Stimulated activated CD4-positive, alpha-beta T cell treated with anti-CD3 and anti-CD28 coated beads, Interleukin-12 subunit alpha, Interleukin-12 subunit beta, amount 100 ng/mL, for 48 hours (primary cell): ENCODE data around the gene S100A16.
"Not testable (repeated sequence)": the region's sequence is repeated elsewhere in the genome, so short reads cannot be mapped to it uniquely, and the experiment has no call there.

ENCODE experiments used
- DNase-seq, 3 donors: peaks; one replicate each; pipeline ENCODE4 v3.0.0-alpha.2; 2020; ENCODE audit warnings: low read depth in 2 of 3, low spot score in 1 of 3

Gene S100A16

GRCh38 chr1:153612755-153613331, at the start of gene S100A16:
TSS of gene S100A16 (minus strand) at chr1:153613137. CDS start at chr1:153608151, 4,986 bp downstream.
- DNase-seq: no peak

- DNase-seq: no peak
Measured at GRCh38 chr1:153662269-153662668, 49.3 kb upstream of the S100A16 start.

GRCh38 chr1:153661111-153661708, 48.3 kb upstream of the S100A16 start:
- no peak for DNase-seq

- no peak for DNase-seq
Measured at GRCh38 chr1:153659656-153660055, 46.7 kb upstream of the S100A16 start.

- DNase-seq: no peak
Measured at GRCh38 chr1:153659175-153659534, 46.2 kb upstream of the S100A16 start.

- peak; percentile 84 to 90 (median 87) for DNase-seq
Measured at GRCh38 chr1:153658400-153659174, 45.6 kb upstream of the S100A16 start, which contains the start of gene SNAPIN. TSS of gene SNAPIN (plus strand) at chr1:153658703. CDS start at chr1:153658744, 41 bp downstream.

GRCh38 chr1:153655333-153655732, 42.4 kb upstream of the S100A16 start:
- no peak for DNase-seq

- no peak for DNase-seq
Measured at GRCh38 chr1:153652805-153653500, 40.0 kb upstream of the S100A16 start.

- DNase-seq: no peak
Measured at GRCh38 chr1:153651771-153652170, 38.8 kb upstream of the S100A16 start.

- no peak for DNase-seq
Measured at GRCh38 chr1:153649863-153650235, 36.9 kb upstream of the S100A16 start.

GRCh38 chr1:153649137-153649862, 36.4 kb upstream of the S100A16 start:
- DNase-seq: no peak

- no peak for DNase-seq
Measured at GRCh38 chr1:153648000-153648643, 35.2 kb upstream of the S100A16 start.

- DNase-seq: no peak
Measured at GRCh38 chr1:153647346-153647714, 34.4 kb upstream of the S100A16 start.

- DNase-seq: no peak
Measured at GRCh38 chr1:153646672-153647345, 33.9 kb upstream of the S100A16 start.

GRCh38 chr1:153643816-153644215, 30.9 kb upstream of the S100A16 start:
- DNase-seq: no peak

- DNase-seq: no peak
Measured at GRCh38 chr1:153643100-153643499, 30.2 kb upstream of the S100A16 start.

- no peak for DNase-seq
Measured at GRCh38 chr1:153642161-153642560, 29.2 kb upstream of the S100A16 start.

GRCh38 chr1:153640861-153641260, 27.9 kb upstream of the S100A16 start:
- no peak for DNase-seq

GRCh38 chr1:153640213-153640612, 27.3 kb upstream of the S100A16 start:
- DNase-seq: not testable (repeated sequence)

GRCh38 chr1:153639280-153639679, 26.3 kb upstream of the S100A16 start:
- DNase-seq: no peak
